IMR-90 (cell line): ENCODE data around the gene CLK2. TPM values are rescaled to one million over a fixed set of nuclear protein-coding genes. Genes with fewer than 3 reads are reported as not detected.

Experiments
- ATAC-seq: fragments of 200-7000 bp; cut with Tn5 transposase; 2 replicates; pipeline ENCODE4 v1.9.1; 2020; ENCODE audit warnings: low read depth, mild to moderate bottlenecking, moderate library complexity
- BruUV-seq: library from RNA; stranded (reverse); fragments of 400-500 nt; replicated peaks from 2 replicates; lab custom pipeline; 2021; lab: Mats Ljungman, UMichigan
- CTCF ChIA-PET: fragments of 300-600 bp; formaldehyde crosslinking; extraction: SDS; loops from one replicate; lab custom pipeline; 2021; ENCODE audit warnings: antibody characterized with exemption; lab: Yijun Ruan, JAX
- POLR2A ChIA-PET: fragments of 300-600 bp; sonication (Branson Sonifier 250); formaldehyde crosslinking; loops from one replicate; lab custom pipeline; 2022; ENCODE audit warnings: antibody characterized with exemption; ENCODE audit not compliant: unreplicated experiment; lab: Charles Lee
- DNase-seq: peaks from one replicate; pipeline ENCODE4 v3.0.0; 2013
- H2AFZ ChIP-seq: replicated peaks from 2 replicates; pipeline ENCODE3; 2013; ENCODE audit warnings: low read length, mild to moderate bottlenecking; ENCODE audit not compliant: poor library complexity
- H2AK5ac ChIP-seq: 2 replicates; pipeline ENCODE4 v1.6.1; 2013; ENCODE audit warnings: low read depth, low read length, inconsistent platforms
- H2AK9ac ChIP-seq: replicated peaks from 2 replicates; pipeline ENCODE3; 2013; ENCODE audit warnings: mild to moderate bottlenecking, low read depth, low read length, moderate library complexity; ENCODE audit not compliant: poor library complexity
- H2BK120ac ChIP-seq: 2 replicates; pipeline ENCODE4 v1.6.1; 2013; ENCODE audit warnings: low read depth, low read length, inconsistent platforms
- H2BK15ac ChIP-seq: 3 replicates; pipeline ENCODE4 v1.6.1; 2013; ENCODE audit warnings: low read depth, low read length, inconsistent platforms
- H2BK20ac ChIP-seq: 2 replicates; pipeline ENCODE4 v1.6.1; 2013; ENCODE audit warnings: low read depth, mild to moderate bottlenecking, inconsistent platforms, low read length, moderate library complexity
- H2BK5ac ChIP-seq: 2 replicates; pipeline ENCODE4 v1.6.1; 2013; ENCODE audit warnings: mild to moderate bottlenecking, low read depth, low read length, inconsistent platforms; ENCODE audit not compliant: poor library complexity, severe bottlenecking
- H3K14ac ChIP-seq: replicated peaks from 2 replicates; pipeline ENCODE4 v1.6.1; 2013; ENCODE audit warnings: low read depth, low read length, inconsistent platforms
- H3K18ac ChIP-seq: 2 replicates; pipeline ENCODE4 v1.6.1; 2013; ENCODE audit warnings: low read depth, low read length, control low read depth
- H3K23ac ChIP-seq: 2 replicates; pipeline ENCODE4 v1.6.1; 2013; ENCODE audit warnings: low read depth, low read length, inconsistent platforms
- H3K27ac ChIP-seq: 2 replicates; pipeline ENCODE4 v1.5.1; 2013; ENCODE audit warnings: mild to moderate bottlenecking, control low read depth, low read length; ENCODE audit not compliant: insufficient read depth
- H3K27me3 ChIP-seq: 2 replicates; pipeline ENCODE4 v1.6.1; 2013; ENCODE audit warnings: low read length; ENCODE audit not compliant: control insufficient read depth, insufficient read depth
- H3K36me3 ChIP-seq: 2 replicates; pipeline ENCODE4 v1.6.1; 2013; ENCODE audit warnings: low read length, mixed read lengths; ENCODE audit not compliant: control insufficient read depth, insufficient read depth
- H3K4ac ChIP-seq: 2 replicates; pipeline ENCODE4 v1.6.1; 2013; ENCODE audit warnings: low read depth, low read length, inconsistent platforms
- H3K4me1 ChIP-seq: 2 replicates; pipeline ENCODE4 v1.6.1; 2013; ENCODE audit warnings: low read length, mixed read lengths; ENCODE audit not compliant: control insufficient read depth, insufficient read depth
- H3K4me2 ChIP-seq: 2 replicates; pipeline ENCODE4 v1.6.1; 2013; ENCODE audit warnings: low read depth, mild to moderate bottlenecking, control low read depth, low read length, moderate library complexity
- H3K4me3 ChIP-seq: 2 replicates; pipeline ENCODE4 v1.5.1; 2013; ENCODE audit warnings: low read depth, mild to moderate bottlenecking, control low read depth, low read length, moderate library complexity; ENCODE audit not compliant: insufficient read depth
- H3K56ac ChIP-seq: 2 replicates; pipeline ENCODE4 v1.6.1; 2013; ENCODE audit warnings: low read length, inconsistent platforms; ENCODE audit not compliant: insufficient read depth; ENCODE audit errors: extremely low read depth
- H3K79me1 ChIP-seq, 2 experiments: 2 replicates each; pipeline ENCODE4 v1.6.1; 2013; ENCODE audit warnings: low read length in 2 of 2, inconsistent platforms in 1 of 2, low read depth in 1 of 2
- H3K9ac ChIP-seq: 2 replicates; pipeline ENCODE4 v1.6.1; 2013; ENCODE audit warnings: low read depth, low read length, control low read depth
- H3K9me1 ChIP-seq: 2 replicates; pipeline ENCODE4 v1.6.1; 2013; ENCODE audit warnings: low read length, inconsistent platforms; ENCODE audit not compliant: insufficient read depth
- H3K9me3 ChIP-seq: 2 replicates; pipeline ENCODE4 v1.6.1; 2013; ENCODE audit warnings: low read length; ENCODE audit not compliant: control insufficient read depth, insufficient read depth
- H4K20me1 ChIP-seq: 2 replicates; pipeline ENCODE4 v1.6.1; 2013; ENCODE audit warnings: low read length, inconsistent platforms; ENCODE audit not compliant: insufficient read depth
- H4K5ac ChIP-seq: 2 replicates; pipeline ENCODE4 v1.6.1; 2013; ENCODE audit warnings: mild to moderate bottlenecking, low read depth, low read length, control low read depth
- H4K8ac ChIP-seq, 2 experiments: 2 replicates each; pipeline ENCODE4 v1.6.1; 2013; ENCODE audit warnings: low read depth in 2 of 2, low read length in 2 of 2, control low read depth in 1 of 2, inconsistent platforms in 1 of 2
- H4K91ac ChIP-seq: 2 replicates; pipeline ENCODE4 v1.6.1; 2013; ENCODE audit warnings: low read depth, low read length, inconsistent platforms; ENCODE audit not compliant: insufficient read depth
- BHLHE40 ChIP-seq: fragments of 150-350 bp; IDR thresholded peaks from 2 replicates; pipeline ENCODE4 v1.6.1; 2016; ENCODE audit warnings: mild to moderate bottlenecking, low read depth, low read length
- CEBPB ChIP-seq: IDR thresholded peaks from 2 replicates; pipeline ENCODE4 v1.6.1; 2012; ENCODE audit warnings: low read depth, low read length, improper control_type of control experiment
- CHD1 ChIP-seq: IDR thresholded peaks from 2 replicates; pipeline ENCODE4 v1.6.1; 2012; ENCODE audit warnings: low read depth, low read length, improper control_type of control experiment
- CTCF ChIP-seq: conservative IDR thresholded peaks from 2 replicates; pipeline ENCODE4 v1.5.1; 2012; ENCODE audit warnings: mild to moderate bottlenecking, low read depth, low read length, improper control_type of control experiment
- FOS ChIP-seq: fragments of 150-350 bp; IDR thresholded peaks from 2 replicates; pipeline ENCODE4 v1.6.1; 2016; ENCODE audit warnings: low read depth, low read length
- MAFK ChIP-seq: IDR thresholded peaks from 2 replicates; pipeline ENCODE4 v1.6.1; 2012; ENCODE audit warnings: low read depth, low read length, improper control_type of control experiment
- MAZ ChIP-seq: IDR thresholded peaks from 2 replicates; pipeline ENCODE4 v1.6.1; 2012; ENCODE audit warnings: low read depth, mild to moderate bottlenecking, low read length, improper control_type of control experiment, moderate library complexity, borderline replicate concordance
- MXI1 ChIP-seq: IDR thresholded peaks from 2 replicates; pipeline ENCODE4 v1.6.1; 2012; ENCODE audit warnings: low read depth, mild to moderate bottlenecking, low read length, moderate library complexity, borderline replicate concordance
- NFE2L2 ChIP-seq: fragments of 150-350 bp; IDR thresholded peaks from 2 replicates; pipeline ENCODE4 v1.6.1; 2016; ENCODE audit warnings: low read depth, mild to moderate bottlenecking, low read length
- POLR2A ChIP-seq: IDR thresholded peaks from 2 replicates; pipeline ENCODE4 v1.6.1; 2012; ENCODE audit warnings: mild to moderate bottlenecking, low read depth, low read length
- RAD21 ChIP-seq: IDR thresholded peaks from 2 replicates; pipeline ENCODE4 v1.6.1; 2012; ENCODE audit warnings: low read length, improper control_type of control experiment
- RCOR1 ChIP-seq: IDR thresholded peaks from 2 replicates; pipeline ENCODE4 v1.6.1; 2012; ENCODE audit warnings: mild to moderate bottlenecking, low read length, improper control_type of control experiment; ENCODE audit not compliant: insufficient replicate concordance
- RFX5 ChIP-seq: IDR thresholded peaks from 2 replicates; pipeline ENCODE4 v1.8.0; 2012; ENCODE audit warnings: low read depth, mild to moderate bottlenecking, low read length, moderate library complexity
- SMC3 ChIP-seq: fragments of 150-350 bp; IDR thresholded peaks from 2 replicates; pipeline ENCODE4 v1.6.1; 2016; ENCODE audit warnings: low read depth, mild to moderate bottlenecking, antibody characterized with exemption, low read length, moderate library complexity
- WGBS, 2 experiments: methylation state at CpG; one replicate each; pipeline versions ENCODE4 v1.1.5 to v1.1.7; 2013; ENCODE audit warnings: missing lambda C conversion rate in 2 of 2; ENCODE audit not compliant: insufficient read length in 1 of 2; ENCODE audit errors: extremely low coverage in 2 of 2; 5-methylcytosine and 5-hydroxymethylcytosine counted together
- dilution Hi-C: fragments of 300-500 bp; cut with HindIII; formaldehyde crosslinking; loops from one replicate; pipeline ENCODE4 v1.14.3; 2018; ENCODE audit warnings: low sequenced_read_pairs; ENCODE audit not compliant: unreplicated experiment
- in situ Hi-C: fragments of 300-500 bp; cut with MboI; formaldehyde crosslinking; loops from 3 replicates; pipeline ENCODE4 v1.14.3; 2019; ENCODE audit warnings: low sequenced_read_pairs, inconsistent platforms, mixed read lengths
- intact Hi-C: fragments of 100-400 bp; cut with micrococcal nuclease; formaldehyde crosslinking; loops from 2 replicates; pipeline ENCODE4 v1.10.0; 2022
- polyA plus RNA-seq, 3 experiments: library from polyadenylated mRNA; depleted of rRNA; stranded (reverse); fragments of >200 nt; gene quantifications; 2 replicates each; pipeline ENCODE4 v1.2.3, GENCODE V29; 2012; ENCODE audit warnings: low replicate concordance in 1 of 3
- total RNA-seq: library from RNA; depleted of rRNA; stranded (reverse); fragments of >200 nt; gene quantifications from 2 replicates; pipeline ENCODE4 v1.2.3, GENCODE V29; 2012
- TF ChIP-seq, protein P1 (sequence below): fragments of 150-350 bp; IDR thresholded peaks from 2 replicates; pipeline ENCODE4 v1.6.1; 2017; ENCODE audit warnings: mild to moderate bottlenecking, antibody characterized with exemption, low read length, low read depth
- TF ChIP-seq, protein P2 (sequence below): fragments of 150-350 bp; IDR thresholded peaks from 2 replicates; pipeline ENCODE4 v1.6.1; 2016; ENCODE audit warnings: low read depth, mild to moderate bottlenecking, low read length, moderate library complexity, borderline replicate concordance

Gene CLK2
- total and polyA plus RNA-seq, 2 of the 4 experiments (the other 2 are of a cell fraction): 19.7 to 61.2 TPM

- no peak overlapping the region for H2BK5ac ChIP-seq
- no peaks in the 10 kb centered on the region for H3K4me1 ChIP-seq
- H4K8ac ChIP-seq: no peak overlapping the region
- no peak overlapping the region for H2AK9ac ChIP-seq
- no peak for DNase-seq
- no CpG with 5 or more reads among the region's 8 CpGs for WGBS, 2 experiments
- no TSS peak for BruUV-seq
- no peak overlapping the region for H3K4me2 ChIP-seq
- peak overlapping the region; percentile 33 for H2AFZ ChIP-seq
- ATAC-seq: no peak
- no peak overlapping the region for H3K4ac ChIP-seq
- no peaks in the 10 kb centered on the region for H3K9me1 ChIP-seq
- dilution Hi-C loops (no loop called here), intact Hi-C loops (no loop called here), in situ Hi-C loops (no loop called here)
- no peak overlapping the region for H3K18ac ChIP-seq
- H2BK120ac ChIP-seq: no peak overlapping the region
- H3K56ac ChIP-seq: no peak overlapping the region
- no peak for TF ChIP-seq RAD21
- TF ChIP-seq MXI1: no peak
- no peak for TF ChIP-seq CTCF
- TF ChIP-seq BHLHE40: no peak
- no peak for TF ChIP-seq CHD1
- TF ChIP-seq, protein P1, sequence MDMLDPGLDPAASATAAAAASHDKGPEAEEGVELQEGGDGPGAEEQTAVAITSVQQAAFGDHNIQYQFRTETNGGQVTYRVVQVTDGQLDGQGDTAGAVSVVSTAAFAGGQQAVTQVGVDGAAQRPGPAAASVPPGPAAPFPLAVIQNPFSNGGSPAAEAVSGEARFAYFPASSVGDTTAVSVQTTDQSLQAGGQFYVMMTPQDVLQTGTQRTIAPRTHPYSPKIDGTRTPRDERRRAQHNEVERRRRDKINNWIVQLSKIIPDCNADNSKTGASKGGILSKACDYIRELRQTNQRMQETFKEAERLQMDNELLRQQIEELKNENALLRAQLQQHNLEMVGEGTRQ: no peak
- no peak for TF ChIP-seq POLR2A
- no peak for TF ChIP-seq MAZ
- no peak for TF ChIP-seq NFE2L2
- TF ChIP-seq, protein P2, sequence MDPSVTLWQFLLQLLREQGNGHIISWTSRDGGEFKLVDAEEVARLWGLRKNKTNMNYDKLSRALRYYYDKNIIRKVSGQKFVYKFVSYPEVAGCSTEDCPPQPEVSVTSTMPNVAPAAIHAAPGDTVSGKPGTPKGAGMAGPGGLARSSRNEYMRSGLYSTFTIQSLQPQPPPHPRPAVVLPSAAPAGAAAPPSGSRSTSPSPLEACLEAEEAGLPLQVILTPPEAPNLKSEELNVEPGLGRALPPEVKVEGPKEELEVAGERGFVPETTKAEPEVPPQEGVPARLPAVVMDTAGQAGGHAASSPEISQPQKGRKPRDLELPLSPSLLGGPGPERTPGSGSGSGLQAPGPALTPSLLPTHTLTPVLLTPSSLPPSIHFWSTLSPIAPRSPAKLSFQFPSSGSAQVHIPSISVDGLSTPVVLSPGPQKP: no peak
- no peak for TF ChIP-seq FOS
- TF ChIP-seq RFX5: no peak
- no peak for TF ChIP-seq RCOR1
- TF ChIP-seq MAFK: no peak
- no peak for TF ChIP-seq SMC3
- TF ChIP-seq CEBPB: no peak
- no peak overlapping the region for H4K5ac ChIP-seq
- H3K27ac ChIP-seq: no peak overlapping the region
- no peaks in the 10 kb centered on the region for H3K79me1 ChIP-seq
- no peak overlapping the region for H3K14ac ChIP-seq
- no peaks in the 10 kb centered on the region for H3K9me3 ChIP-seq
- H3K4me3 ChIP-seq: no peak overlapping the region
- H3K27me3 ChIP-seq: peaks cover 33% of the 10 kb centered on the region
- H2BK15ac ChIP-seq: no peak overlapping the region
- CTCF ChIA-PET: no interaction called here
- no peak overlapping the region for H4K91ac ChIP-seq
- no peak overlapping the region for H2BK20ac ChIP-seq
- no peak overlapping the region for H3K23ac ChIP-seq
- H3K9ac ChIP-seq: no peak overlapping the region
- no peak overlapping the region for H2AK5ac ChIP-seq
- no peaks in the 10 kb centered on the region for H3K36me3 ChIP-seq
- no peaks in the 10 kb centered on the region for H4K20me1 ChIP-seq
- POLR2A ChIA-PET: interaction anchor here (0.7 kb wide), 1 partner anchor 21 kb away, joined by 12 read pairs; the partner anchor contains the start of gene RUSC1
Measured at GRCh38 chr1:155300024-155300423, 26.7 kb upstream of the CLK2 start.
